ENCODE measurements around the gene SIAH1. TPM values are rescaled to one million over a fixed set of nuclear protein-coding genes. Genes with fewer than 3 reads are reported as not detected.

Gene SIAH1
- total RNA-seq, 1 experiment from 2014 or later = 33.2 TPM

DNA sequence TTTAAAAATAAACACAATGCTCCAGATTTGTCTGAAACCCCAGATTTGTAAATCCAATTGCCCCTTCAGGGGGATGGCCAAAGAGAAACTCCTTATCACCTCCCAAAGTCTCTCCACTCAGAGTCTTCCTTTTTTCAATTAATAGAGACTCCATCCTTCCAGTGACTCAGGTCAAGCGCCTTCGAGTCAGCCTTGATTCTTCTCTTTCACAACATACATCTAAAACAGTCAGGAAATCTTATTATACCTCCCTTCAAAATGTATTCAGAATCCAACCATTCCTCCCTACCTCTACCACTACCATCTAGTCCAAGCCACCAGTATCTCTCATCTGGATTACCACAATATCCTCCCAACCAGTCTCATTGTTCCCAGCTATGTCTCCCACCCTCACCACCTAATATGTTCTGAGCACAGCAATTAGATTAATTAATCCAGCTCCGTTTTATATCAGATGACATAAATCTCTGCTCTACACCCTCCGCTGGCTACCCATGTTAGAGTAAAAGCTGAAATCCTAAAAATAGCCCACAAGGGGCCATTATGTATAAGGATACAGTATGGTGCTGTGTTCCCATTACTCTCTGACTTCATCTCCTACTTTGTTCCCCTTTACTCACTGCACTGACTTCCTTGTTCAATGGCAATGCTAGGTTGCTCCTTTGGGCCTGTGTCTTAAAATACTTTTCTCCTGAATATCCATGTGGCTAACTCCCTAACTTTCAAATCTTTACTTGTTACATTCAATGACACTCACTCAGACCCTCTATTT lies 11.8 kb downstream of the SIAH1 start:
- Histone ChIP-seq H3K79me2 (ENCODE audit: insufficient read depth, low read length) (peaks cover 55% of the 10 kb centered on the region), H2BK5ac (ENCODE audit: insufficient read length, low read length) (no peak overlapping the region), H4K8ac (replicated peaks; ENCODE audit: insufficient read length, low read depth, low read length) (no peak overlapping the region), H3K4ac (ENCODE audit: low read depth, low read length) (no peak overlapping the region), H4K5ac (ENCODE audit: insufficient read length, low read depth, low read length) (no peak overlapping the region), H2AFZ (ENCODE audit: low read length) (no peak overlapping the region), H3K14ac (ENCODE audit: insufficient read depth, low read length) (no peak overlapping the region), H2BK20ac (ENCODE audit: low read depth, low read length, poor library complexity, severe bottlenecking) (no peak overlapping the region), H2BK120ac (ENCODE audit: low read depth, low read length, poor library complexity, severe bottlenecking) (no peak overlapping the region), H3K56ac (ENCODE audit: insufficient read length, low read depth, low read length) (no peak overlapping the region), H3K23ac (ENCODE audit: insufficient read length, low read depth, low read length) (no peak overlapping the region), H3K4me1 (ENCODE audit: insufficient read depth, low read length) (peaks cover 6% of the 10 kb centered on the region; the same call in 1 of the 2 replicates), H3K9ac (ENCODE audit: extremely low read depth, insufficient read length, low read length) (no peak overlapping the region), H3K18ac (ENCODE audit: insufficient read length, low read depth, low read length) (no peak overlapping the region), H3K79me1 (ENCODE audit: insufficient read depth, low read depth, low read length, poor library complexity, severe bottlenecking) (peaks cover 2% of the 10 kb centered on the region), H3K27me3 (ENCODE audit: insufficient read depth, low read length) (no peaks in the 10 kb centered on the region), H3K9me3 (ENCODE audit: control insufficient read depth, low read depth, low read length) (no peaks in the 10 kb centered on the region), H3K4me2 (ENCODE audit: insufficient read depth, insufficient read length, low read length) (no peak overlapping the region), H3T11ph (ENCODE audit: low read length) (no peak overlapping the region), H2AK5ac (ENCODE audit: insufficient read length, low read length) (no peak overlapping the region), H4K20me1 (ENCODE audit: control insufficient read depth, insufficient read depth, insufficient read length) (no peaks in the 10 kb centered on the region), H4K91ac (ENCODE audit: insufficient read length, low read depth, low read length) (no peak overlapping the region), H3K23me2 (ENCODE audit: insufficient read length, low read depth, low read length, poor library complexity, severe bottlenecking) (no peaks in the 10 kb centered on the region), H2BK15ac (ENCODE audit: low read depth, low read length) (no peak overlapping the region), H2BK12ac (ENCODE audit: insufficient read length, low read depth, low read length) (no peak overlapping the region), H3K27ac (ENCODE audit: insufficient read length, low read depth, low read length) (no peak overlapping the region)
- Mint-ChIP-seq H3K4me1 (peaks cover 15 to 23% of the 10 kb centered on the region in 2 experiments), H3K27ac (no peak overlapping the region), H3K4me3 (no peak overlapping the region), H3K27me3 (ENCODE audit: low read depth) (no peaks in the 10 kb centered on the region), H3K36me3 (ENCODE audit: insufficient read depth in 1 of 3, low read depth in 3 of 3) (no peaks in the 10 kb centered on the region), H3K9me3 (no peaks in the 10 kb centered on the region)
- no peak for DNase-seq
- TF ChIP-seq, protein P1, sequence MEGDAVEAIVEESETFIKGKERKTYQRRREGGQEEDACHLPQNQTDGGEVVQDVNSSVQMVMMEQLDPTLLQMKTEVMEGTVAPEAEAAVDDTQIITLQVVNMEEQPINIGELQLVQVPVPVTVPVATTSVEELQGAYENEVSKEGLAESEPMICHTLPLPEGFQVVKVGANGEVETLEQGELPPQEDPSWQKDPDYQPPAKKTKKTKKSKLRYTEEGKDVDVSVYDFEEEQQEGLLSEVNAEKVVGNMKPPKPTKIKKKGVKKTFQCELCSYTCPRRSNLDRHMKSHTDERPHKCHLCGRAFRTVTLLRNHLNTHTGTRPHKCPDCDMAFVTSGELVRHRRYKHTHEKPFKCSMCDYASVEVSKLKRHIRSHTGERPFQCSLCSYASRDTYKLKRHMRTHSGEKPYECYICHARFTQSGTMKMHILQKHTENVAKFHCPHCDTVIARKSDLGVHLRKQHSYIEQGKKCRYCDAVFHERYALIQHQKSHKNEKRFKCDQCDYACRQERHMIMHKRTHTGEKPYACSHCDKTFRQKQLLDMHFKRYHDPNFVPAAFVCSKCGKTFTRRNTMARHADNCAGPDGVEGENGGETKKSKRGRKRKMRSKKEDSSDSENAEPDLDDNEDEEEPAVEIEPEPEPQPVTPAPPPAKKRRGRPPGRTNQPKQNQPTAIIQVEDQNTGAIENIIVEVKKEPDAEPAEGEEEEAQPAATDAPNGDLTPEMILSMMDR (conservative IDR thresholded peaks at IDR 0.05) = no peak
- WGBS (ENCODE audit: extremely low coverage, insufficient read length, low lambda C conversion rate) = no CpG with 5 or more reads among the region's 4 CpGs
